SK-N-SH treated with all-trans-retinoic acid at 6 μM for 48 hours (cell line): Measurements from ENCODE around the gene PPT2.

Source experiments
- BACH2 ChIP-seq: fragments of 250-450 bp; sonication (Bioruptor Pico); IDR thresholded peaks from 2 replicates; pipeline ENCODE4 v1.9.0; 2021; ENCODE audit warnings: mild to moderate bottlenecking, borderline replicate concordance
- ISL1 ChIP-seq: fragments of 250-450 bp; sonication (Bioruptor Pico); IDR thresholded peaks from 2 replicates; pipeline ENCODE4 v2.1.2; 2022; ENCODE audit warnings: mild to moderate bottlenecking, moderate library complexity
- SNAI2 ChIP-seq: fragments of 250-450 bp; sonication (Bioruptor Pico); IDR thresholded peaks from 2 replicates; pipeline ENCODE4 v1.5.0; 2020; ENCODE audit warnings: mild to moderate bottlenecking, moderate library complexity
- TCF4 ChIP-seq: fragments of 250-450 bp; sonication (Bioruptor Pico); IDR thresholded peaks from 2 replicates; pipeline ENCODE4 v1.8.0; 2021; ENCODE audit warnings: mild to moderate bottlenecking, moderate library complexity, borderline replicate concordance
- ZFP3 ChIP-seq: fragments of 250-450 bp; sonication (Bioruptor Pico); IDR thresholded peaks from 2 replicates; pipeline ENCODE4 v1.5.0; 2020; ENCODE audit warnings: mild to moderate bottlenecking, moderate library complexity
- ZFP30 ChIP-seq: fragments of 450-650 bp; formaldehyde crosslinking; IDR thresholded peaks from 2 replicates; pipeline ENCODE4 v1.5.0; 2022; ENCODE audit warnings: mild to moderate bottlenecking, moderate library complexity
- ZNF565 ChIP-seq: fragments of 450-650 bp; formaldehyde crosslinking; conservative IDR thresholded peaks from 2 replicates; pipeline ENCODE4 v1.5.0; 2020; ENCODE audit warnings: low read depth, mild to moderate bottlenecking, moderate library complexity
- ZNF70 ChIP-seq: fragments of 450-650 bp; formaldehyde crosslinking; IDR thresholded peaks from 2 replicates; pipeline ENCODE4 v1.5.0; 2020; ENCODE audit warnings: mild to moderate bottlenecking, moderate library complexity
- TF ChIP-seq, protein P1 (sequence below): fragments of 250-450 bp; sonication (Bioruptor Pico); IDR thresholded peaks from 2 replicates; pipeline ENCODE4 v1.8.0; 2020; ENCODE audit warnings: mild to moderate bottlenecking, moderate library complexity, borderline replicate concordance
- TF ChIP-seq, protein P2 (sequence below): fragments of 250-450 bp; sonication (Bioruptor Pico); IDR thresholded peaks from 2 replicates; pipeline ENCODE4 v1.5.1; 2020; ENCODE audit warnings: low read depth, mild to moderate bottlenecking, moderate library complexity

DNA sequence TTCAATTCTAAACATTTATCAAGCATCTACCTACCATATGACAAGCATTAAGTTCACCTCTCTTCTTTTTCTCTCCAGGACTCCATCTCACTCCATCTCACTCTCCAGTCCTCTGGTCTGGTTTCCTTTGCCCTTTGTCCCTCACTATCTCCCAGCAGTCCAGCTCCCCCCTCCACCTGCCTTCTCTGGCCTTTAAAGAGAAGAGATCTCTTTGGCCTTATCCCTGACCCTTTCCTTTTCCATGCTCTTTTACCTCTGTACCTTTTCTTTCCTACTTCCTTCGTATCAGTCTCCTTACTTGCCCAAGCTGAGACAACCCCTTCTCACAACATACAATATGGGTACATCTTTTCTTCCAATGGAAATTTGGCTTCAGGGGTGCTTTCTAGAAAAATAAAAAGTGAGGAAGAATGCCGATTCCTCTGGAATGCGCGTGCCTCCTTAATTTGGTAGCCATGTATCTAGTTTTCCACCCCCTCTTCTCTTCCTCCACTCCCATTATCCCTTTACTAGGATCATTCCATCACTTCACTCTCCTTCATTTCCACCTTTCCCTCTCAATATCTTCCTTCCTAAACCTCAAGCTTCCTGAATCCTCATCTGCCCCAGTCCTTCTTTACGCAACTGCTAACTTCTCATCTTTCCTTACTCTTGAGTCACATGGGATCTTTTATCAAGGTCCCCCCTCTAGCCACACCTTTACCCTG, 22.7 kb downstream of the PPT2 start:
- TF ChIP-seq ZFP30 (CRISPR knock-in tag), result no peak
- TF ChIP-seq TCF4 (CRISPR knock-in tag), result no peak
- TF ChIP-seq, protein P1, sequence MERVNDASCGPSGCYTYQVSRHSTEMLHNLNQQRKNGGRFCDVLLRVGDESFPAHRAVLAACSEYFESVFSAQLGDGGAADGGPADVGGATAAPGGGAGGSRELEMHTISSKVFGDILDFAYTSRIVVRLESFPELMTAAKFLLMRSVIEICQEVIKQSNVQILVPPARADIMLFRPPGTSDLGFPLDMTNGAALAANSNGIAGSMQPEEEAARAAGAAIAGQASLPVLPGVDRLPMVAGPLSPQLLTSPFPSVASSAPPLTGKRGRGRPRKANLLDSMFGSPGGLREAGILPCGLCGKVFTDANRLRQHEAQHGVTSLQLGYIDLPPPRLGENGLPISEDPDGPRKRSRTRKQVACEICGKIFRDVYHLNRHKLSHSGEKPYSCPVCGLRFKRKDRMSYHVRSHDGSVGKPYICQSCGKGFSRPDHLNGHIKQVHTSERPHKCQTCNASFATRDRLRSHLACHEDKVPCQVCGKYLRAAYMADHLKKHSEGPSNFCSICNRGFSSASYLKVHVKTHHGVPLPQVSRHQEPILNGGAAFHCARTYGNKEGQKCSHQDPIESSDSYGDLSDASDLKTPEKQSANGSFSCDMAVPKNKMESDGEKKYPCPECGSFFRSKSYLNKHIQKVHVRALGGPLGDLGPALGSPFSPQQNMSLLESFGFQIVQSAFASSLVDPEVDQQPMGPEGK (CRISPR knock-in tag), result no peak
- TF ChIP-seq ZNF70, result no peak
- TF ChIP-seq SNAI2 (CRISPR knock-in tag), result no peak
- no peak for TF ChIP-seq ISL1 (CRISPR knock-in tag)
- no peak for TF ChIP-seq BACH2 (CRISPR knock-in tag)
- no peak for TF ChIP-seq ZNF565
- no peak for TF ChIP-seq ZFP3 (CRISPR knock-in tag)
- TF ChIP-seq, protein P2, sequence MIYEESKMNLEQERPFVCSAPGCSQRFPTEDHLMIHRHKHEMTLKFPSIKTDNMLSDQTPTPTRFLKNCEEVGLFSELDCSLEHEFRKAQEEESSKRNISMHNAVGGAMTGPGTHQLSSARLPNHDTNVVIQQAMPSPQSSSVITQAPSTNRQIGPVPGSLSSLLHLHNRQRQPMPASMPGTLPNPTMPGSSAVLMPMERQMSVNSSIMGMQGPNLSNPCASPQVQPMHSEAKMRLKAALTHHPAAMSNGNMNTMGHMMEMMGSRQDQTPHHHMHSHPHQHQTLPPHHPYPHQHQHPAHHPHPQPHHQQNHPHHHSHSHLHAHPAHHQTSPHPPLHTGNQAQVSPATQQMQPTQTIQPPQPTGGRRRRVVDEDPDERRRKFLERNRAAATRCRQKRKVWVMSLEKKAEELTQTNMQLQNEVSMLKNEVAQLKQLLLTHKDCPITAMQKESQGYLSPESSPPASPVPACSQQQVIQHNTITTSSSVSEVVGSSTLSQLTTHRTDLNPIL (CRISPR knock-in tag), result no peak
